ENCODE measurements around the gene POLL. TPM values are rescaled to one million over a fixed set of nuclear protein-coding genes. Genes with fewer than 3 reads are reported as not detected.

The POLL gene
- total RNA-seq, 1 donor from 2014 or later = 36.9 TPM

- no peak overlapping the region for H3K27ac ChIP-seq
- H3K27me3 ChIP-seq (ENCODE audit: low read depth) = peaks cover 57% of the 10 kb centered on the region
- no peaks in the 10 kb centered on the region for H3K36me3 ChIP-seq
- no peak for TF ChIP-seq CTCF (IDR thresholded peaks at IDR 0.05)
- no peak for DNase-seq
- H3K4me1 ChIP-seq = peaks cover 6% of the 10 kb centered on the region
- H3K4me3 ChIP-seq = no peak overlapping the region
- H3K9me3 ChIP-seq = no peaks in the 10 kb centered on the region
- intact Hi-C loops (cut with DNase I) = no loop called here
- no peak for ATAC-seq
Measured at GRCh38 chr10:101563497-101564040, 24.5 kb downstream of the POLL start.

GRCh38 chr10:101563007-101563406 is 25.1 kb downstream of the POLL start:
- no peak for TF ChIP-seq CTCF (IDR thresholded peaks at IDR 0.05)
- Histone ChIP-seq H3K27me3 (ENCODE audit: low read depth) (peaks cover 52% of the 10 kb centered on the region), H3K9me3 (no peaks in the 10 kb centered on the region), H3K4me3 (no peak overlapping the region), H3K36me3 (no peaks in the 10 kb centered on the region), H3K4me1 (peaks cover 6% of the 10 kb centered on the region), H3K27ac (no peak overlapping the region)
- intact Hi-C loops (cut with DNase I) = no loop called here
- DNase-seq (no peak), ATAC-seq (no peak)

DNA sequence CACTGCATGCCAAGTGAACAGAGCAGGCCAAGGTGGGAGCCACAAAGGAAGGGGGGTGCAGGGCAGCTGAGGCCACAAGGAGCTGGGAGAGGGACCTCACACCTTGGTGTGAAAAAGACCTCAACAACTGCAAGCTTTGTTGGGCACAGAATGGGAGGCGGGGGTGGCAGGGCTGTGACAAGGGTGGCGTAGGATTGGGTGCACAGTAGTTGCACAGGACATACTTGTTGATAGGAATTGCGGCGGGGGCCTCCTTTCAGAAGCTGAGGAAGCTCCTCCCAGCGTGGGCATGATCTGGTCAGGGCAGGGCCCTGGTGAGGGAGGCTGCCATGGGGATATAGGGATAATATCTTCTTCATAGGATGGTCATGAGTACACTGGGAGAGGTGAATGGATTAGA is 25.8 kb downstream of the POLL start:
- H3K27me3 ChIP-seq (ENCODE audit: low read depth) = peaks cover 44% of the 10 kb centered on the region
- H3K36me3 ChIP-seq = no peaks in the 10 kb centered on the region
- no peak for TF ChIP-seq CTCF (IDR thresholded peaks at IDR 0.05)
- intact Hi-C loops (cut with DNase I) = no loop called here
- ATAC-seq = no peak
- no peak overlapping the region for H3K27ac ChIP-seq
- H3K4me1 ChIP-seq = peaks cover 6% of the 10 kb centered on the region
- no peak overlapping the region for H3K4me3 ChIP-seq
- H3K9me3 ChIP-seq = no peaks in the 10 kb centered on the region
- no peak for DNase-seq

DNA sequence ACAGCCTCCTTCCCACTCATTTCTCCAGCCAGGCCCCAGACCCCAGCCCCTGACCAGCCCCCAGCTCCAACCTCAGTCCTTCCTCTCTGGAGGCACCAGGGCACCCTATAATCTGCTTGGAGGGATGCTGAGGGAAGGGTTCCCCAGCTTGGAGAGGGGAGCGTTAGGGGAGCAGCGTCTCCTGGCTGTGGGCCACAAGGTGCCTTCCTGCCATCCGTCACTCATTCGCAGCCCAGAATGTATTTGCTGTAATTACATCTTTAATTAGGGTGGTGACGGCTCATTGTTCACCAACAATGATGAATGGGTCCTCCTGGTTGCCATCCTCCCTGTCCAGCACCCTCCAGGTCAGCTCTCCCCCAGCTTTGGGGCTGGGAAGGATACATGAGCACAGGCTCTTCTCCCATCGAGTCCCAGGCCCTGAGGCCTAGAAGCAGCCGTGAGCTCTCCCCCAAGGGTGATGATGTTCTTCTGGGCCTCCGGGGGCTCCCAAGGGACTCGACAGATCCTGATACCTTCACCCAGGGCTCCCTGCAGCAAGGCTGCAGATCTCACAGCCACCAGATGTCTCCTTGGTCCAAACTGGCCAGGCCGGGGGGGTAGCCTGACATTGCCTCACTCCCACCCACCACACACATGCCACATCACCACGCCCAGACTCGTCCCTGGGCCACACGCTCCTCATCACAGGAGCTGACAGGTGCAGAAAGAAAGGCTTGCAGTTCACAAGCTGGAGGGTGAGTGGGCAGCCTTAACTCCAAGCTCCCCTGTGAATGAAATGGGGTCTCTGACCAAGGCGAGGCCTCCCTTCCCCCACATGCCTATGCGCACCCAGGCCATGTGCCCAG is 26.8 kb downstream of the POLL start:
- peaks cover under 1% of the 10 kb centered on the region for H3K4me1 ChIP-seq
- no peak for TF ChIP-seq CTCF (IDR thresholded peaks at IDR 0.05)
- no peak for DNase-seq
- no peaks in the 10 kb centered on the region for H3K9me3 ChIP-seq
- H3K4me3 ChIP-seq = no peak overlapping the region
- no peak for ATAC-seq
- no peaks in the 10 kb centered on the region for H3K36me3 ChIP-seq
- H3K27ac ChIP-seq = no peak overlapping the region
- intact Hi-C loops (cut with DNase I) = no loop called here
- peaks cover 35% of the 10 kb centered on the region for H3K27me3 ChIP-seq (ENCODE audit: low read depth)

DNA sequence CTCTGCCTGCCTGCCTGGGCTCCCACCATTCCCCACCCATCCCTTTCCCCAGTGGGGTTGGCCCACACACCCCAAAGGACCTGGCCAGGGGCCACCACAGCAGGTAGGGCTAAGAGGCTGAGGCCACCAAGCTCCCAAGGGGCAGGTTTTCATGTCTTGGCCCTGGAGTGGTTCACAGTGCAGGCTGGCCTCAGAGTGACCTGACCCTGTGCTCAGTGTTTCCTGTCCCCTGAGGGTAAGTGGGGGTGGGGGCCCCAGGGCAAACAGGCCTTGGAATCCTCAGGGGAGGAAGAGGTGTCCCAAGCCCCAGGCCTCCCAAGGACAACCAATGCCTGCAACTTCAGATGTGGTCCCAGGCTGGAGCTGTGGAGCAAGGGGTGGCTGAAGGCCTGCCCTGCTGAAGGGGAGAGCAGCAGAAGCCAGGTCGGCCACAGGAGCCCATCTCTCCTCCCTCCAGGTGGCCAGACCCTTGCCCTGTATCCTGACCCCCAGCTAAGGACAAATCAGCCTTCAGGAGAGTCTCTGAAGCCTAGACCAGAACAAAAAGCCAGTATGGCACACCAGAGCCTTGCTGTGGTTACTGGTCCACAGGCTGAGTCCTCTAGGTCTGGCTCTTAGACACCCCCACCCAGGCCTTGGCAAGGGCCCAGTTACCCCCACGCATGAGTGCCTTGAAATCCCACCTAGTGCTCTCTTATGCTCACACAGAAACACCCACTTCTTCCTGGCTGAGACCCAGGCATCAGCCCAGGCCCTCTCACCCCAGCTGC is 27.6 kb downstream of the POLL start:
- H3K9me3 ChIP-seq = no peaks in the 10 kb centered on the region
- intact Hi-C loops (cut with DNase I) = no loop called here
- no peak for ATAC-seq
- no peak overlapping the region for H3K4me3 ChIP-seq
- H3K27me3 ChIP-seq (ENCODE audit: low read depth) = peaks cover 27% of the 10 kb centered on the region
- no peak for TF ChIP-seq CTCF (IDR thresholded peaks at IDR 0.05)
- H3K4me1 ChIP-seq = no peaks in the 10 kb centered on the region
- H3K27ac ChIP-seq = no peak overlapping the region
- DNase-seq = no peak
- H3K36me3 ChIP-seq = peaks cover 4% of the 10 kb centered on the region

Measured in lower lobe of right lung (tissue), 2 donors.